Erythroblast (primary cell): ENCODE results near the gene C3orf22.

Experiments
- DNase-seq, 2 experiments: peaks; one replicate each; lab custom pipeline; 2025; lab: John Stamatoyannopoulos, UW
- GATA1 ChIP-seq: IDR thresholded peaks from 2 replicates; pipeline ENCODE4 v1.6.1; 2011; ENCODE audit warnings: low read depth, mild to moderate bottlenecking, control low read depth, low read length, moderate library complexity
- POLR2A ChIP-seq: IDR thresholded peaks from 2 replicates; pipeline ENCODE4 v1.6.1; 2011; ENCODE audit warnings: mild to moderate bottlenecking, low read length

Gene C3orf22

DNA sequence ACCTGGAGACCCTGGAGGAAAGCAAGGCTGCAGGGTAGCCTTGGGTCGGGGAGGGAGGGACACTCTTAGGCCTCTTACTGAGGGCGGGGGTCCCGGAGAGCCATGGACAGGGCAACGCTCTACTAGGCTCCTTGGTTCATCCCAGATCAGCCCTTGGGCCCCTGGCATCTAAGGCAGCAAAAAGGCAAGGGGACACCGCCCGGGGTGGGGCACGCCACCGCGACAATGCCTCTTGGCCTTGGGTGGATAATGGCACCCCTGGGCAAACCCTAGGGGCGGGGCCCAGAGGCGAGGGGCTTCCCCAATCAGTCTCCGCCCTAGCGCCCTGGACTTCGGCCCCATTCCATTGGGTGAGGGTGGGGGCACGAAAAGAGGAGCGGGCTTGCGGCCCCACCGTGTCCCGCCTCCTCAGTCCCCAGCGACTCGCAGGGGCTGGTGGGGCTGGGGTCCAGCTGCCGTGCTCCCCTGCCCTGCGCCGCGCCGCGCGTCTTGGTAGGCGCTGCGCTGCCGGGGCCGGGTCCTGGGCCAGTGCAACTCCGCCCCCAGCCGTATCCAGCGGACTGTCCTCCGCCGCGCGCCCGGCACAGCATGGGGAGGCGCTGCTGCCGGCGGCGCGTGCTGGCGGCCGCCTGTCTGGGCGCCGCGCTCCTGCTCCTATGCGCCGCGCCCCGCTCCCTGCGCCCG, 34.8 kb downstream of the C3orf22 start, which contains the start of gene CHST13:
Gene CHST13 (plus strand): TSS at position 411 of the 684 bp plus-strand sequence. CDS start 178 bp downstream, at position 589.
- DNase-seq: peak; percentile 41 to 52
- TF ChIP-seq GATA1: no peak

DNA sequence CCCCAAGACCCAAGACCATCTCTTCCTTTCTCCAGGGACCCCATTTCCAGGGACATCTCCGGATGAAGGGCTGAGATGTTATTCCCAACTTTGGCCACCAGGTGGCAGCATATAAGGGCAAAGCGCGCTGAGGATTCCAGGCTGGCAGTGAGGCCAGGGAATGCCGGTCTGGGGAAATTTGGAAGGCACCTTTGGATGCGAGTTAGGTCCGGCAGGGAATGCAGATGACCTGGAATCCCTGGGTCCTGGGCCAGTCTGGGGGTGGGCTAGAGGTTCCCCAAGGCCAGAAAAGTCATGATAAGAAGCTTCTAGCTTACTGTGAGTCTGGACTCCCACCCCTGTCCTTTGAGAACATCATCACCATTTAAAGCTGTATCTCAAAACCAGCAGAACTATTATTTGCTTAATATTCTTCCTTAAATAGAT, 36.4 kb downstream of the C3orf22 start:
- DNase-seq: peak; percentile 17 to 59
- TF ChIP-seq POLR2A (no peak), GATA1 (no peak)

DNA sequence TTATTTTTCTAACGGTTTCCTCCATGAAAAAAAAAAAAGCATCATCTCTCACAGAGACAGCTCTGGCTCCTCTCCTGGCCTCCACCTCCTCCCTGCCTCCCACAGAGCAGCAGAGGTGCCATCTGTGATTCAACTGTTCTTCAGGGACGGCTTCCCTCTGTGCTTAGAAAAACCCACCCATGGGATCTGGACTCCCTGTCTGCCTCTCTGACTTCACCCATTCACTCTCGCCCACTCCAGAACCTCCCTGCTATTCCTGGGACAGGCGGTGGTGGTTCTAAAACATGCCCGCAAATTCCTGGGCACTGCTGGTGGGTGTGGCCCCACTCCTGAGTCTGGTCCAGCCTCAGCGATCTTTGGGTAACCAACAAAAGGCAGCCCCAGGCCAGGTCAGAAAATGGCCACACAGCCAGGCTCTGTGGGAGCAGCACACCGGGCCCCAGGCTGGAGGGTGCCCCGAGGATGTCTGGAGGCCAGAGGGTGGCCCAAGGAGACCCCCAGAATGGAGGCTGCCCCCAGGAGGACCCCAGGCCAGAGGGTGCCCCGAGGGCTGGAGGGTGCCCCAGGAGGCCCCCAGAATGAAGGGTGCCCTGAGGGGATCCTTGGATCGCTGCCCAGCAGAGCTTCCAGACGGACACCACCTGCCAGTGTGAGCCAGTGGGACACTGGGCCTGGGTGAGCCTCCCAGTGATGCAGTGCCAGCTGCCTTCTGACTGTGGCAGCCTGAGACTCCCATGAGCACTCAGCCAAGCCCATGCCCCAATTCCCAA, 37.4 kb downstream of the C3orf22 start:
- TF ChIP-seq GATA1 (no peak), POLR2A (no peak)
- no peak for DNase-seq

DNA sequence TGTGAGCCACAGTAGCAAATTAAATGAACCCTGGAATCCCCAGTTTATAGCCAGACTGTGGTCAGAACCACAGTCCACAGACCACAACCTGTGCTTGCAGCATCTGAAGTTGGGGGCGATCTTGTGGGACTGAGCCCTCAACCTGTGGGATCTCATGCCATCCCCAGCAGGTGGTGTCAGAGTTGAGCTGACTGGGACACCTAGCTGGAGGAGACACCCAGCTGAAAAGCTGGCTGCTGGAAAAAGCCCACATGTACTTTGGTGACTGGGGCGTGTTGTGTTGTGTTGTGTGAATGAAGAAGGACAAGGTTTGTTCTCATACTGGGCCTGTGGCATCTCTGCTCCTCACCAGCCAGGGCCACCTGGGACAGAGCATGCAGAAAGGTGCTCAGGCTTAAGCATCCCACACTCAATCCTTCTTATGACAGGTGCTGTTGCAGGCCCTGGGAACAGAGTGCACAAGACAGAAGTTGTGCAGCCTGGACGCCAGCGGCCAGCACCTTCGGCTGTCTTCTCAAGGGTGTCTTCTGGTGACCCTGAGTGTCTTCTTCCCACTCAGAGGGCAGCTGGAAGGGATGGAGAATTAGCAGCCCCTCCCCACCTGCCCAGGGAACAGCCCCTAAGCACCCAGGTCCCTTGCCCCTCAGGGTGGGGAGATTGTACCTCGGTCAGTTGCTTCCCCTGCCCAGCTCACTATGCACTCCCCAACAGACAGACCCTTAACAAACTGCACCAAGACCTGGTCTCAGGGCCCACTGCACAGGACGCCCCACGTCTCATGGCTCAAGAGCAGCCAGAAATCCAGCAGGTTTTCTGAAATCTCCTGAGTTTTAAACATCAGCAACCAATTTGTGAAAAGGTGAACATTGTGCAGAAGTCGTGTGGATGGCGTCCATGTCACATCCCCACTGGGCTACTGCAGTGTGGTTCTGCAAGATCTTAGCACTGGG, 39.0 kb downstream of the C3orf22 start:
- DNase-seq: no peak
- no peak for TF ChIP-seq POLR2A
- no peak for TF ChIP-seq GATA1

DNA sequence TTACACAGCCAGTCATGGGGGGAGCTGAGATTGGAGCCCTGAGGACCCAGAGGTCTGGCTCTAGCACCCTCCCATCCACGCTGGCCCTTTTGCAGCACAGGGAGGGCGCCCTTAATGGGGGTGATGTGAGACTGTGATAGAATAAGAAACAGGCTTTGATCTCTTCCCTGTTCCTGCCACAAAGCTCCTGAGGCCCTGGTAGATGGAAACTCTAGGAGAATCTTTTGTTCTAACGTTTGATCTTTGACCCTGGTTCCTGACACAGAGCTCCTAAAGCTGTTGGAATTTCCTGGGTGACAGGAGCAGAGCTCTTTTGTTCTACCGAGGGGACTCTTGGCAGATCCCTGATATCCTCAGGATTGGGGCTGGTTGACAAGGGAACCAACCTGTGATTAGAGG, 40.0 kb downstream of the C3orf22 start:
- no peak for DNase-seq
- TF ChIP-seq POLR2A (no peak), GATA1 (no peak)

DNA sequence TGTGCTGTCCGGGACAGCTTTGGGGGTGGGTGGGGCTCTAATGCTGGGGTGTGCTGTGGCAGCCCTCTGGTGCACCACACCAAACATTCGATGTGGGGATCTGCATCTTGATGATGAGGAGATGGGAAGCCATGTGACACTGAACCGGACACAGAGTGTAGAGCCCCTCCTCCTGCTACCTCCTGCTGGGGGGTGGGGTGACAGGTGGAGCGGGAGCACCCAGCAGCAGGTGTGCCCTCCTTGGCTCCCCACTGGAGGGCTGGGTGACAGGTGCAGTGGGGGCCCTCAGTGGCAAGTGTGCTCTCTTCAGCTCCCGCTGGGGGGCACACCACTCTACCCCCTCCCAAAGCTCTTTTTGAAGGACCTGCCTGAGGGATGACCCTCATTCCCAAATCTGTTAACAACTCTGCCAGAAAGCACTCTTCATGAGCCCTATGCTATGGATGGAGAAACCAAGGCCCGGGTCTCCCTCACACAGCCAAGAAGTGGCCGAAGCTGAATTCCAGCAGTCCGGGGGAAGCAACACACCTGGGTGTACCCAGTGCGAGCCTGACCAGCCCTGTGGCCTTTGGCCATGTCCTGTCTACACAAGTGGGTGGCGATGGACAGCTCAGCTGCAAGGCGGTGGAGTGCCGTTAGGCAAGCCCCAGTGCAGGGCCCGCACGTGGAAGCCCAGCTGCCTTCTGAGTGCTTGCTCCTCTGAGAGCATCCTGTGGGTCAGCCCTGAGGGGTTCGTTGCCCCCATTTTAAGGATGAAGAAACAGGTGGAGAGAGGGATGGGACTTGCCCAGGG, 40.5 kb downstream of the C3orf22 start:
- no peak for DNase-seq
- no peak for TF ChIP-seq GATA1
- no peak for TF ChIP-seq POLR2A

DNA sequence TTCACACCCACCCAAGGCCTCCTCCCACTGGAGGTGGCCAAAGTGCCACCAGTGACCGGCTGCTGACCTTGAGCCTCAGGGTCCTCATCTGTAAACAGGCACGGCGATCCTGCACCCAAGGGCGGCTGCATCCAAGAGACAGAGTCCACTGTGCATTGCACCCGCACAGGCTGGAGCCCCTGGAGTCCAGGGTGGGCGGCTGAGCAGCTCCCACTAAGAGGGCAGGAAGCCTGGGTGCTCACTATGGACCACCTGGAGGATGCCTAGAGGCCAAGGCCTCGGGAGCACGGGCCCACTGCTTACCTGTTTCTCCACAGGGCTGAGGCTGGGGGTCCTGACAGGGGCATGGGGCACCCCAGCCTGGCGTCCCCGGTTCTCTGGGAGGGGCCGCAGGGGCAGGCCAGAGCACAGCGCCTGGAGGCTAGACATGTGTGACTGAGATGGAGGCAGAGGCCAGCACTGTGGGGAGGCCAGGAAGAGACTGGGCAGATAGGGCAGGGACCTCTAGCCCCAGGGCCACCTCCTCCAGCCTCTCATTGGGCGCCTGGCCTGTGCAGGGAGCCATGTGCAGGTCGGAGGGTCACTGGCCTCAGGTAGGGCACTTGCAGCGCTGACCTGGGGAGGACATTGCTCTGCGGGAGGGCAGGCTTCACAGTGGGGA, 41.3 kb downstream of the C3orf22 start, which contains the start of gene UROC1:
Gene UROC1 (minus strand): TSS at position 483 of the 661 bp plus-strand sequence. CDS start 54 bp downstream, at position 429.
- no peak for TF ChIP-seq POLR2A
- no peak for TF ChIP-seq GATA1
- DNase-seq: no peak

DNA sequence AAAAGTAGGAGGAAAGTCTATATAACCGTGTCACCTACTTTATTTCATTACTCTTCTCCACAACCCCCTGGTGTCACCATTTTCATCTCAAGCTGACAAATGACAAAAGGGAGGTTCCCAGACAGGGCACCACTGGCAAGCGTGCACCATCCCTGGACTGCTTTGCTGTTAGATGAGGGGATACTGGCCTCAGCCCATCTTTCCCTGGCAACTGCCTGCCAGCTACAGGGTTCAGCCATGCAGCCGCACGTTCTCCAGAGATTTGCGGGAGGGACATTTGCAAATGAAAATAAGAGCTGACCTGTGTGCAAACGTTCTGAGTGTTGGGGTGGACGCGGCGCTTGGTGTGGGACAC, 41.8 kb downstream of the C3orf22 start:
- TF ChIP-seq POLR2A (no peak), GATA1 (no peak)

DNA sequence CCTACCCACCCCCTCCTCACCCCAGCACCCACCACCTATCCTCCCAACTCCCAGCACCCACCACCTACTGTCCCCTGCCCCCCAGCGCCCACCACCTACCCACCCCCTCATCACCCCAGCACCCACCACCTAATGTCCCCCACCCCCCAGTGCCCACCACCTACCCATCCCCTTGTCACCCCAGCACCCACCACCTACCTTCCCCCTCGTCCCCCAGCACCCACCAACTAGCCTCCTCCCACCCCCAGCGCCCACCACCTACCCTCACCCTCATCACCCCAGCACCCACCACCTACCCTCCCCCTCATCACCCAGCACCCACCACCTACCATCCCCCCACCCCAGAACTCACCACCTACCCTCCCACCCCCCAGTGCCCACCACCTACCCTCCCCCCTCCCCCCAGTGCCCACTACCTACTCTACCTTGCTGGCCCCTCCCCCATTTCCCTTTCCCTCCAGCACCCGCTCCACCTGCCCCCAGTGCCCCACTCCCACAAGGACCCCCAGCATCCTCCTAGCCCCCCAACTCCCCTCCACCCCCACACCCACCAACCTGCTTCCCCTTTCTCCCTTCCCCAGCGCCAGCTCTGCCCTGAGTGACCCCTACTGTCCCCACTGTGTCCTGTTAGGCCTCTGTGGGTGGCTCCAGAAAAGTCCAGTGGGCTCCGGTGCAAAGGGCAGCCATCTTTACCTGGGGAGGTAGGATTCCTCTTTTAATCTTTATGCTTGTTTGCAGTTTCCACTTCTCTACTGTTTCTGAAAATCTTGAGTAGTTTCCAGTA, 42.4 kb downstream of the C3orf22 start:
- TF ChIP-seq GATA1: no peak
- no peak for TF ChIP-seq POLR2A
- DNase-seq: no peak

More for the DNA sequence above, 41.8 kb downstream of the C3orf22 start:
- no peak for DNase-seq

DNA sequence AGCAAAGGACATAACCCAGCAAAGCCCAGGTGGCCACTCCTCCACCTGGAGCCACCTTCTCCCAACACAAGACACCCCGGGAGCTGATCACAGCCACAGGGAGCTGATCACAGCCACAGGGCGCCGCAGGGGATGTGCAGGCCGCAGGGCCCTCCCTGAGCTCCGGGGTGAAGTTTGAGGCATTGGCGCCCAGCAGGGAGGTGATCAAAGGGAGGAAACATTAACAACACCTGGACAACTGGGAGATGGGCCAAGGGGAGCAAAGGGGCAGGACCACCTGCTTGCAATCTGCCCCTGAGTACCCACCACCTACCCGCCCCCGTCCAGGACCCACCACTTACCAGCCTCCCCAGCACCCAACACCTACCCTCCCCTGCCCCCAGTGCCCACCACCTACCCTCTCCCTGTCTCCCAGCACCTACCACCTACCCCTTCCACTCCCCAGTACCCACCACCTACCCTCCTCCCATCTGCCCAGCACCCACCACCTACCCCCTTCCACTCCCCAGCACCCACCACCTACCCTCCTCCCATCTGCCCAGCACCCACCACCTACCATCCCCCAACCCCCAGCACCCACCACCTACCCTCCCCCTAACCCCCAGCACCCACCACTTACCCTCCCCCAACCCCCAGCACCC, 43.5 kb downstream of the C3orf22 start:
- no peak for DNase-seq

DNA sequence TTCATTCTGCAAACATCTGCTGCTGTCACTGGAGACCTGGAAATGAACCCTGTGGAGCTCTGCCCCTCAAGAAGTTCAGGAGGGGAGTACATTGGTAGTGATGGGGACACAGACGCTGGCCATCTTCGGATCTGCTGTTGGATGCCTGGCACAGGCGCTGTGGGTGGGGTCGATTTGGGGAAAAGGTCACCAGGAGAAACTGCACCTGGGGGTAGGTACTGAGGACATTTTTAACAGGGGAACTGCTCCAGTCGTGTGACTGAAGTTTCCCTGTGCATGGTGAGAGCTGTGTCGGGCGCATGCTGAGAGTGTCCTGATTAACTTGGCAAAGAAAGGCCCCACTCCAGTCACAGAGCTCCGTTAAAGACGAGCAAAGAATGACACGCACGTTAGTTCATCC, 44.6 kb downstream of the C3orf22 start:
- DNase-seq: no peak
- no peak for TF ChIP-seq GATA1
- TF ChIP-seq POLR2A: no peak

More for the DNA sequence above, 43.5 kb downstream of the C3orf22 start:
- TF ChIP-seq GATA1: no peak
- TF ChIP-seq POLR2A: no peak
